GM23338 (cell line): Measurements from ENCODE around the gene EVL.

Experiments used
- POLR2AphosphoS5 ChIP-seq: IDR thresholded peaks from 2 replicates; pipeline ENCODE4 v1.6.1; 2016; ENCODE audit warnings: antibody characterized with exemption, low read depth
- ZNF331 ChIP-seq: fragments of 250-450 bp; sonication (Bioruptor Pico); IDR thresholded peaks from 2 replicates; pipeline ENCODE4 v1.5.0; 2020; ENCODE audit warnings: low read depth, mild to moderate bottlenecking, moderate library complexity
- TF ChIP-seq, protein P1 (sequence below), 2 experiments: fragments of 200-600 bp in 1 of 2; sonication (generic) in 1 of 2; conservative IDR thresholded peaks; 2 replicates each; pipeline versions ENCODE4 v1.5.1 to v1.6.1; 2016 to 2017; ENCODE audit warnings: antibody characterized with exemption in 2 of 2, low read depth in 2 of 2, mild to moderate bottlenecking in 2 of 2, moderate library complexity in 1 of 2

- TF ChIP-seq, protein P1, sequence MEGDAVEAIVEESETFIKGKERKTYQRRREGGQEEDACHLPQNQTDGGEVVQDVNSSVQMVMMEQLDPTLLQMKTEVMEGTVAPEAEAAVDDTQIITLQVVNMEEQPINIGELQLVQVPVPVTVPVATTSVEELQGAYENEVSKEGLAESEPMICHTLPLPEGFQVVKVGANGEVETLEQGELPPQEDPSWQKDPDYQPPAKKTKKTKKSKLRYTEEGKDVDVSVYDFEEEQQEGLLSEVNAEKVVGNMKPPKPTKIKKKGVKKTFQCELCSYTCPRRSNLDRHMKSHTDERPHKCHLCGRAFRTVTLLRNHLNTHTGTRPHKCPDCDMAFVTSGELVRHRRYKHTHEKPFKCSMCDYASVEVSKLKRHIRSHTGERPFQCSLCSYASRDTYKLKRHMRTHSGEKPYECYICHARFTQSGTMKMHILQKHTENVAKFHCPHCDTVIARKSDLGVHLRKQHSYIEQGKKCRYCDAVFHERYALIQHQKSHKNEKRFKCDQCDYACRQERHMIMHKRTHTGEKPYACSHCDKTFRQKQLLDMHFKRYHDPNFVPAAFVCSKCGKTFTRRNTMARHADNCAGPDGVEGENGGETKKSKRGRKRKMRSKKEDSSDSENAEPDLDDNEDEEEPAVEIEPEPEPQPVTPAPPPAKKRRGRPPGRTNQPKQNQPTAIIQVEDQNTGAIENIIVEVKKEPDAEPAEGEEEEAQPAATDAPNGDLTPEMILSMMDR (conservative IDR thresholded peaks at IDR 0.05; ENCODE audit: low read depth in 2 of 2), result no peak
- no peak for TF ChIP-seq POLR2AphosphoS5
- TF ChIP-seq ZNF331 (CRISPR knock-in tag), result no peak
Observed at GRCh38 chr14:100037353-100037752, 27.9 kb upstream of the EVL start.
